ENCODE measurements around the gene GTPBP2.
"Not testable (repeated sequence)": the region's sequence is repeated elsewhere in the genome, so short reads cannot be mapped to it uniquely, and the experiment has no call there.

GTPBP2 gene

GRCh38 chr6:43636308-43636659, 7.2 kb upstream of the GTPBP2 start:
- Mint-ChIP-seq H3K27me3 (no peaks in the 10 kb centered on the region), H3K9me3 (no peaks in the 10 kb centered on the region), H3K27ac (peak overlapping the region; percentile 94), H3K4me1 (ENCODE audit: low read depth) (peaks cover 48% of the 10 kb centered on the region), H3K4me3 (peak overlapping the region; percentile 93), H3K36me3 (ENCODE audit: low read depth) (peaks cover 52% of the 10 kb centered on the region)
- DNase-seq = peak; percentile 36

DNA sequence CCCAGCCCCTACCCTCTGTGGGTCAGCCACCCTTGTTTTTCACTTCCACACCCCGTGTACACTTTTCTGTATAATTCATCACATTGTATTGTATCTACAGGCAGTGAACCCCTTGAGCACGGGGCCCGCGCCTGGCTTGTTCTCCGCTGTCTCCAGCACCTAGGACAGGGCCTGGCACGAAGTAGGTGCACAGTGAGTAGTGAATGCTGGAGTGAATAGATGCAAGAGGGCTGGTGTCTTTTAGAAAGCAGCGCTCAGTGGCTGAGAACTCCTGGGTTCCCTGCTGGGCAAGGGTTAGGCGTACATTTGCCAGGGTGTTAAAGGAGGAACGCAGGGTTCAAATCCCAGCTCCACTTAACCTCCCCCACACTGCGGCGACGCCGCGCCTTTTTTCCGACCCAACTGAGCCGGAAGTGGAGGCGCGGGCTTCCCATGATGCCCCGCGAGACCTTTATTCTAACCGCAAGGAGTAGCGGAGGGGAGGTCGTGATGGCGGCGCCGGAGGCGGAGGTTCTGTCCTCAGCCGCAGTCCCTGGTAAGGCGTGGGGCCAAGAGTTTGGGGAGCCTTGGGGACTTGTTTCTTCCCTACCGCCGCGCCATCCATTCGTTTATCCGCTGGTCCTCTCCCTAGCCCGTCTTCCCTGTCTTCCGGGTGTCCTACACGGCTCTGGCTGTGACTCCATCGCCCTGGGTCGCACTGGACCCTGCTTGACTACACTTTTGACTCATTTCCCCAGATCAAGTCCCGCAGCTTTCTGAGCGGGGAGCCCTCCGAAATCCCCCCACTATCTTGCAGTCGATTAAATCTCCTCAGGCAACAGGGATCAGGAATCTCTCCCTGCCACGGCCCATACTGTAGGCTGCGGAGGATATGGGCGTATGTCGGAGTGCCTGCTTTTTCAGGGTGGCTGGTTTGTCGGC, 6.6 kb upstream of the GTPBP2 start, which contains the start of gene MAD2L1BP:
TSS of gene MAD2L1BP (plus strand) at position 454 of the 921 bp plus-strand sequence. CDS start at position 490, 36 bp downstream.
- peak within 1 kb of the TSS; percentile 94 for H3K27ac Mint-ChIP-seq

DNA sequence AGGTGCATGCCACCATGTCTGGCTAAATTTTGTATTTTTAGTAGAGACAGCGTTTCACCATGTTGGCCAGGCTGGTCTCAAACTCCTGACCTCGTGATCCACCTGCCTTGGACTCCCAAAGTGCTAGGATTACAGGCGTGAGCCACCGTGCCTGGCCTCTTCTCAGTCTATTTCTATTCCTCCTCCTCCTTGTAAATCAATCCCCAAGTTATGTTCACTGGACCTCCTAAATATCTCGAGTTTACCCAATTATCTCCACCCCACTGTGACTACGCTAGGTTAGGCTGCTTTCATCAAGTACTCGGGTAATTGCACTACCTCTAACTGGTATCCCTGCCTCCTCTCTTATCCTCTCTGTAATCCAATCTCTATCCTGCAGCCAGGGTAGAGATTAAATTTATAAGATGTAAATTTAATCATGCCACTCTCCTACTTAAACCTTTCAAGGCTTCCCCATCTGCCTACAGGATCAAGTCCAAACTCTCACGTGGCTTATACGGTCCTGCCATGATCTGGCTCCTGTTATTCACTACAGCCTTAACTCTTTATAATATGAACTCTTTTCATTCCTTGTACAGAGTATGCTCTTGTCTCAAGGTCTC, 5.7 kb upstream of the GTPBP2 start:
- H3K9me3 Mint-ChIP-seq = no peaks in the 10 kb centered on the region
- H3K36me3 Mint-ChIP-seq (ENCODE audit: low read depth) = peaks cover 38% of the 10 kb centered on the region
- H3K4me1 Mint-ChIP-seq (ENCODE audit: low read depth) = peaks cover 46% of the 10 kb centered on the region
- DNase-seq = no peak
- H3K27ac Mint-ChIP-seq = peak overlapping the region; percentile 94
- H3K27me3 Mint-ChIP-seq = no peaks in the 10 kb centered on the region
- peak overlapping the region; percentile 93 for H3K4me3 Mint-ChIP-seq

More for the DNA sequence above, 6.6 kb upstream of the GTPBP2 start, which contains the start of gene MAD2L1BP:
- no peaks in the 10 kb centered on the region for H3K27me3 Mint-ChIP-seq
- H3K36me3 Mint-ChIP-seq (ENCODE audit: low read depth) = peaks cover 46% of the 10 kb centered on the region
- no peaks in the 10 kb centered on the region for H3K9me3 Mint-ChIP-seq
- H3K4me1 Mint-ChIP-seq (ENCODE audit: low read depth) = peaks cover 48% of the 10 kb centered on the region
- peak; percentile 91 for DNase-seq
- H3K4me3 Mint-ChIP-seq = peak within 1 kb of the TSS; percentile 93

- Mint-ChIP-seq H3K4me1 (ENCODE audit: low read depth) (peaks cover 41% of the 10 kb centered on the region), H3K36me3 (ENCODE audit: low read depth) (peaks cover 31% of the 10 kb centered on the region)
- not testable (repeated sequence) for H3K4me3 Mint-ChIP-seq, DNase-seq, H3K27me3 Mint-ChIP-seq, H3K27ac Mint-ChIP-seq, H3K9me3 Mint-ChIP-seq
These were observed 3.9 kb upstream of the GTPBP2 start for GRCh38 chr6:43633002-43633401.

GRCh38 chr6:43630980-43631619, 2.0 kb upstream of the GTPBP2 start:
- no peaks in the 10 kb centered on the region for H3K27me3 Mint-ChIP-seq
- H3K4me1 Mint-ChIP-seq (ENCODE audit: low read depth) = peaks cover 41% of the 10 kb centered on the region
- peak overlapping the region; percentile 59 for H3K27ac Mint-ChIP-seq

GRCh38 chr6:43629505-43630300, 639 bp upstream of the GTPBP2 start:
- Mint-ChIP-seq H3K27ac (peak overlapping the region; percentile 100), H3K36me3 (ENCODE audit: low read depth) (peaks cover 35% of the 10 kb centered on the region), H3K27me3 (no peaks in the 10 kb centered on the region), H3K9me3 (no peaks in the 10 kb centered on the region), H3K4me1 (ENCODE audit: low read depth) (peaks cover 32% of the 10 kb centered on the region), H3K4me3 (peak overlapping the region; percentile 97)
- peak; percentile 90 for DNase-seq

More at GRCh38 chr6:43630980-43631619, 2.0 kb upstream of the GTPBP2 start:
- peak overlapping the region; percentile 43 for H3K4me3 Mint-ChIP-seq
- no peaks in the 10 kb centered on the region for H3K9me3 Mint-ChIP-seq
- peaks cover 27% of the 10 kb centered on the region for H3K36me3 Mint-ChIP-seq (ENCODE audit: low read depth)
- DNase-seq = no peak

- Mint-ChIP-seq H3K4me3 (peak overlapping the region; percentile 97), H3K4me1 (ENCODE audit: low read depth) (peaks cover 31% of the 10 kb centered on the region), H3K36me3 (ENCODE audit: low read depth) (peaks cover 45% of the 10 kb centered on the region), H3K27me3 (no peaks in the 10 kb centered on the region), H3K27ac (peak overlapping the region; percentile 100), H3K9me3 (no peaks in the 10 kb centered on the region)
- peak; percentile 70 for DNase-seq
These were observed 516 bp downstream of the GTPBP2 start for GRCh38 chr6:43628393-43629103.

- H3K27me3 Mint-ChIP-seq = no peaks in the 10 kb centered on the region
- peak overlapping the region; percentile 97 for H3K4me3 Mint-ChIP-seq
- peaks cover 58% of the 10 kb centered on the region for H3K36me3 Mint-ChIP-seq (ENCODE audit: low read depth)
- peaks cover 31% of the 10 kb centered on the region for H3K4me1 Mint-ChIP-seq (ENCODE audit: low read depth)
- peak; percentile 18 for DNase-seq
- H3K9me3 Mint-ChIP-seq = no peaks in the 10 kb centered on the region
- peak overlapping the region; percentile 86 for H3K27ac Mint-ChIP-seq
These were observed 1.8 kb downstream of the GTPBP2 start for GRCh38 chr6:43627008-43627825.

- peak; percentile 22 for DNase-seq
- peaks cover 29% of the 10 kb centered on the region for H3K4me1 Mint-ChIP-seq (ENCODE audit: low read depth)
- peaks cover 75% of the 10 kb centered on the region for H3K36me3 Mint-ChIP-seq (ENCODE audit: low read depth)
- no peak overlapping the region for H3K4me3 Mint-ChIP-seq
- H3K27ac Mint-ChIP-seq = peak overlapping the region; percentile 86
- H3K27me3 Mint-ChIP-seq = no peaks in the 10 kb centered on the region
- H3K9me3 Mint-ChIP-seq = no peaks in the 10 kb centered on the region
These were observed 3.6 kb downstream of the GTPBP2 start for GRCh38 chr6:43625393-43625992.

DNA sequence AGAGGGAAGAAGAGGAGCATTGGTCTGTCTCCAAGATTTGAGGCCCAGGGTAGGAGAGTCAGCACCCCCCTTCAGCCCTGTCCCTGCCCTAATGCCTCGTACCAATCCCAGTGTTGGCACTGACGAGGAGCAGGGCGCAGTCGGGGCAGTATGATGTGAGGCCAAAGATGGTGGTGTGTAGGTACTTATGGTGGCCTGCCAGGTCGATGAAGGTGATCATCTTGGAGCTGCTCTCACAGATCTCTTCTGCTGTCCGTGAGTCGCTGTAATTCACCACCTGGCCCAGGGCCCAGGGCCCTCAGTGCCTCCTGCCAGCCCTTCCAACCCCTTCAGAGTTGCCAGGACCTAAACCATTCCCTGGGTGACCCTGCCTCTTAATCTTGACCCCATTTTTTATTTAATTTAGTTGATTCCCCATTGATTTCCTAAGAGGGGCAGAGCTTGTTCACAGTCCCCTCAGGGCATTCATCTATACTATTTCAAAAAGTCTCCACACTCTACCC, 4.2 kb downstream of the GTPBP2 start:
- H3K4me1 Mint-ChIP-seq (ENCODE audit: low read depth) = peaks cover 23% of the 10 kb centered on the region
- no peaks in the 10 kb centered on the region for H3K27me3 Mint-ChIP-seq
- H3K27ac Mint-ChIP-seq = no peak overlapping the region
- no peak for DNase-seq
- peaks cover 80% of the 10 kb centered on the region for H3K36me3 Mint-ChIP-seq (ENCODE audit: low read depth)
- H3K9me3 Mint-ChIP-seq = no peaks in the 10 kb centered on the region
- no peak overlapping the region for H3K4me3 Mint-ChIP-seq

- H3K27ac Mint-ChIP-seq = peak overlapping the region; percentile 59
These were observed 4.9 kb downstream of the GTPBP2 start for GRCh38 chr6:43623880-43624785.

GRCh38 chr6:43622541-43622940, 6.5 kb downstream of the GTPBP2 start:
- H3K4me3 Mint-ChIP-seq = no peak overlapping the region
- H3K36me3 Mint-ChIP-seq (ENCODE audit: low read depth) = peaks cover 89% of the 10 kb centered on the region
- peaks cover 11% of the 10 kb centered on the region for H3K4me1 Mint-ChIP-seq (ENCODE audit: low read depth)
- H3K9me3 Mint-ChIP-seq = no peaks in the 10 kb centered on the region
- H3K27ac Mint-ChIP-seq = no peak overlapping the region
- H3K27me3 Mint-ChIP-seq = no peaks in the 10 kb centered on the region
- peak; percentile 20 for DNase-seq

More at GRCh38 chr6:43623880-43624785, 4.9 kb downstream of the GTPBP2 start:
- Mint-ChIP-seq H3K9me3 (no peaks in the 10 kb centered on the region), H3K36me3 (ENCODE audit: low read depth) (peaks cover 82% of the 10 kb centered on the region), H3K4me1 (ENCODE audit: low read depth) (peaks cover 21% of the 10 kb centered on the region), H3K27me3 (no peaks in the 10 kb centered on the region), H3K4me3 (no peak overlapping the region)
- peak; percentile 24 for DNase-seq
